KMS-11 (cell line): Measurements from ENCODE around the gene ASB2.

ENCODE experiments used
- H2AFZ ChIP-seq: fragments of 200-600 bp; sonication (generic); 2 replicates; pipeline ENCODE4 v1.6.1; 2016; ENCODE audit warnings: antibody characterized with exemption, mixed run types, low read depth
- H3K27ac ChIP-seq: fragments of 200-600 bp; sonication (generic); 2 replicates; pipeline ENCODE4 v1.6.1; 2016; ENCODE audit warnings: mild to moderate bottlenecking, mixed run types
- H3K27me3 ChIP-seq: fragments of 200-600 bp; sonication (generic); 2 replicates; pipeline ENCODE4 v1.6.1; 2017; ENCODE audit warnings: mild to moderate bottlenecking, low read depth, mixed run types, moderate library complexity; ENCODE audit not compliant: insufficient read depth
- H3K36me3 ChIP-seq: fragments of 200-600 bp; sonication (generic); 2 replicates; pipeline ENCODE4 v1.6.1; 2017; ENCODE audit warnings: mild to moderate bottlenecking, mixed run types; ENCODE audit not compliant: insufficient read depth
- H3K4me1 ChIP-seq: fragments of 200-600 bp; sonication (generic); 2 replicates; pipeline ENCODE4 v1.6.1; 2016; ENCODE audit warnings: mild to moderate bottlenecking, low read depth, mixed run types; ENCODE audit not compliant: poor library complexity, severe bottlenecking
- H3K4me2 ChIP-seq: fragments of 200-600 bp; sonication (generic); 2 replicates; pipeline ENCODE4 v1.7.0; 2016; ENCODE audit warnings: mild to moderate bottlenecking, mixed run types
- H3K4me3 ChIP-seq: fragments of 200-600 bp; sonication (generic); IDR thresholded peaks from 2 replicates; pipeline ENCODE4 v1.6.1; 2017; ENCODE audit warnings: low read depth, low read length, mixed read lengths; ENCODE audit not compliant: insufficient read depth
- H3K79me2 ChIP-seq: fragments of 200-600 bp; sonication (generic); 2 replicates; pipeline ENCODE4 v1.6.1; 2016; ENCODE audit warnings: low read depth, mixed run types; ENCODE audit not compliant: insufficient read depth
- H3K9ac ChIP-seq: fragments of 200-600 bp; sonication (generic); 2 replicates; pipeline ENCODE4 v1.6.1; 2016; ENCODE audit warnings: mild to moderate bottlenecking, mixed run types
- H4K20me1 ChIP-seq: fragments of 200-600 bp; sonication (generic); 2 replicates; pipeline ENCODE4 v1.6.1; 2016; ENCODE audit warnings: mild to moderate bottlenecking, mixed run types; ENCODE audit not compliant: insufficient read depth
- CTCF ChIP-seq: fragments of 200-600 bp; sonication (generic); conservative IDR thresholded peaks from 2 replicates; pipeline ENCODE4 v1.6.1; 2017; ENCODE audit warnings: low read depth, mild to moderate bottlenecking, antibody characterized with exemption, low read length, moderate library complexity, mixed read lengths

Gene ASB2

GRCh38 chr14:93930296-93930988, 45.9 kb downstream of the ASB2 start:
- Histone ChIP-seq H3K4me2 (no peak overlapping the region), H3K79me2 (no peaks in the 10 kb centered on the region), H2AFZ (no peak overlapping the region), H3K27ac (no peak overlapping the region), H3K4me3 (no peak overlapping the region), H3K4me1 (no peaks in the 10 kb centered on the region), H3K36me3 (no peaks in the 10 kb centered on the region), H3K9ac (no peak overlapping the region), H4K20me1 (no peaks in the 10 kb centered on the region), H3K27me3 (no peaks in the 10 kb centered on the region)
- TF ChIP-seq CTCF: no peak

GRCh38 chr14:93929657-93930056, 46.7 kb downstream of the ASB2 start:
- Histone ChIP-seq H3K9ac (no peak overlapping the region), H3K27ac (no peak overlapping the region), H3K27me3 (no peaks in the 10 kb centered on the region), H2AFZ (no peak overlapping the region), H3K79me2 (no peaks in the 10 kb centered on the region), H4K20me1 (no peaks in the 10 kb centered on the region), H3K36me3 (no peaks in the 10 kb centered on the region), H3K4me3 (no peak overlapping the region), H3K4me2 (no peak overlapping the region), H3K4me1 (no peaks in the 10 kb centered on the region)
- TF ChIP-seq CTCF: no peak

GRCh38 chr14:93929048-93929535, 47.3 kb downstream of the ASB2 start:
- Histone ChIP-seq H3K27me3 (no peaks in the 10 kb centered on the region), H2AFZ (no peak overlapping the region), H3K9ac (no peak overlapping the region), H3K79me2 (no peaks in the 10 kb centered on the region), H3K4me3 (no peak overlapping the region), H3K4me1 (no peaks in the 10 kb centered on the region), H3K36me3 (no peaks in the 10 kb centered on the region), H4K20me1 (no peaks in the 10 kb centered on the region), H3K27ac (no peak overlapping the region), H3K4me2 (no peak overlapping the region)
- TF ChIP-seq CTCF: no peak

GRCh38 chr14:93928184-93929047, 48.0 kb downstream of the ASB2 start:
- TF ChIP-seq CTCF: no peak
- no peak overlapping the region for H3K9ac ChIP-seq
- H4K20me1 ChIP-seq: no peaks in the 10 kb centered on the region
- no peak overlapping the region for H3K27ac ChIP-seq
- no peaks in the 10 kb centered on the region for H3K36me3 ChIP-seq
- no peak overlapping the region for H2AFZ ChIP-seq
- H3K4me3 ChIP-seq: no peak overlapping the region
- H3K4me1 ChIP-seq: no peaks in the 10 kb centered on the region
- no peak overlapping the region for H3K4me2 ChIP-seq
- no peaks in the 10 kb centered on the region for H3K27me3 ChIP-seq
- H3K79me2 ChIP-seq: no peaks in the 10 kb centered on the region
